K562 (cell line): ENCODE measurements around the gene STEEP1. TPM values are rescaled to one million over a fixed set of nuclear protein-coding genes. Genes with fewer than 3 reads are reported as not detected.

Experiments used
- HCFC1 ChIP-seq: IDR thresholded peaks from 2 replicates; pipeline ENCODE4 v1.6.1; 2012; ENCODE audit warnings: low read depth, low read length, improper control_type of control experiment
- HDAC2 ChIP-seq: fragments of 450-650 bp; IDR thresholded peaks from 2 replicates; pipeline ENCODE4 v1.6.1; 2016; ENCODE audit warnings: mild to moderate bottlenecking
- IRF9 ChIP-seq: fragments of 450-650 bp; IDR thresholded peaks from 2 replicates; pipeline ENCODE4 v1.6.1; 2016; ENCODE audit warnings: missing biosample characterization, missing genetic modification characterization
- KHSRP ChIP-seq: fragments of 450-650 bp; IDR thresholded peaks from 2 replicates; pipeline ENCODE4 v1.6.1; 2017
- MYC ChIP-seq, 2 experiments: fragments of 250-450 bp in 1 of 2; sonication (Bioruptor Pico) in 1 of 2; IDR thresholded peaks; 2 replicates each; pipeline versions ENCODE4 v1.5.1 to v1.6.1; 2012 to 2021; ENCODE audit warnings: low read depth in 2 of 2, borderline replicate concordance in 1 of 2, improper control_type of control experiment in 1 of 2, low read length in 1 of 2, mild to moderate bottlenecking in 1 of 2, moderate library complexity in 1 of 2
- NCOA6 ChIP-seq: fragments of 450-650 bp; IDR thresholded peaks from 2 replicates; pipeline ENCODE4 v1.6.1; 2017; ENCODE audit warnings: mild to moderate bottlenecking
- NFIC ChIP-seq: fragments of 450-650 bp; IDR thresholded peaks from 2 replicates; pipeline ENCODE4 v1.6.1; 2017; ENCODE audit warnings: mild to moderate bottlenecking, inconsistent platforms
- REST ChIP-seq, 2 experiments: fragments of 450-650 bp; formaldehyde crosslinking in 1 of 2; IDR thresholded peaks; 2 replicates each; pipeline versions ENCODE4 v1.4.0 to v1.6.1; 2014 to 2020; ENCODE audit warnings: mild to moderate bottlenecking in 2 of 2, borderline replicate concordance in 1 of 2, low read depth in 1 of 2
- SRF ChIP-seq, 2 experiments: fragments of 250-450, 450-650 bp in 1 of 2; sonication (Bioruptor Pico) in 1 of 2; sonication (generic) in 1 of 2; formaldehyde crosslinking; IDR thresholded peaks; 2 replicates each; pipeline versions ENCODE4 v1.5.0 to v1.5.1; 2020 to 2022; ENCODE audit warnings: mild to moderate bottlenecking in 1 of 2, missing genetic modification reagents in 1 of 2
- STAT5B ChIP-seq: fragments of 250-450 bp; sonication (Bioruptor Pico); IDR thresholded peaks from 2 replicates; pipeline ENCODE4 v1.8.0; 2021; ENCODE audit warnings: mild to moderate bottlenecking, inconsistent platforms
- SUPT5H ChIP-seq: fragments of 450-650 bp; IDR thresholded peaks from 2 replicates; pipeline ENCODE4 v1.6.1; 2016
- TBP ChIP-seq: optimal IDR thresholded peaks from 2 replicates; pipeline ENCODE3; 2011; ENCODE audit warnings: low read depth, low read length, improper control_type of control experiment
- TRIM28 ChIP-seq: fragments of 450-650 bp; IDR thresholded peaks from 2 replicates; pipeline ENCODE4 v1.6.1; 2017
- ZNF551 ChIP-seq: fragments of 250-450 bp; sonication (Bioruptor Pico); IDR thresholded peaks from 2 replicates; pipeline ENCODE4 v1.5.0; 2021; ENCODE audit warnings: mild to moderate bottlenecking, moderate library complexity
- ZNF655 ChIP-seq: fragments of 250-450 bp; sonication (Bioruptor Pico); IDR thresholded peaks from 2 replicates; pipeline ENCODE4 v1.5.0; 2021
- polyA plus RNA-seq, 8 experiments: library from polyadenylated mRNA; depleted of rRNA in 4 of 8; stranded (reverse) in 5 of 8; unstranded in 3 of 8; fragments of >200 nt; fragmentation: Nextera tagmentation in 2 of 8; fragmentation: Illumina TruSeq in 1 of 8; extraction: Ambion mirVana in 2 of 8; extraction: Trizol in 1 of 8; gene quantifications; 2 replicates each; pipeline versions ENCODE4 v1.2.1 to v1.2.3, GENCODE V29; 2011 to 2014; ENCODE audit warnings: inconsistent platforms in 1 of 8, missing spikeins in 1 of 8
- total RNA-seq, 7 experiments: library from RNA; depleted of rRNA in 6 of 7; stranded (reverse); fragments of >200 nt in 6 of 7; fragmentation: Illumina TruSeq in 2 of 7; extraction: Trizol in 2 of 7; gene quantifications; 2 replicates each; pipeline versions ENCODE4 v1.2.1 to v1.2.3, GENCODE V29; 2011 to 2021; ENCODE audit warnings: low replicate concordance in 1 of 7

The STEEP1 gene
- total and polyA plus RNA-seq, 9 of the 15 experiments (the other 6 are each of a cell fraction or from before 2014, with no cell fraction given) = 15.0 to 73.7 (median 40.3) TPM

- TF ChIP-seq HCFC1 (peak; percentile 42; the same call in 1 of the 2 replicates), MYC (IDR thresholded peaks at IDR 0.05; ENCODE audit: low read depth, low read length) (peak; percentile 89), MYC (CRISPR knock-in tag; IDR thresholded peaks at IDR 0.05; ENCODE audit: borderline replicate concordance, low read depth) (peak; percentile 84), HDAC2 (no peak), IRF9 (no peak), NCOA6 (no peak), TRIM28 (no peak), STAT5B (CRISPR knock-in tag) (no peak), TBP (peak; percentile 88), REST (IDR thresholded peaks at IDR 0.05; ENCODE audit: borderline replicate concordance) (no peak), REST (CRISPR knock-in tag; IDR thresholded peaks at IDR 0.05; ENCODE audit: low read depth) (no peak), NFIC (0 out of 2 replicates have a peak, but pooled peaks have one; percentile 17), SRF (CRISPR knock-in tag; IDR thresholded peaks at IDR 0.05) (no peak), KHSRP (no peak), ZNF551 (no peak), ZNF655 (CRISPR knock-in tag) (no peak), SUPT5H (peak; percentile 94)
Measured at GRCh38 chrX:119606280-119607017, 41.2 kb upstream of the STEEP1 start, which contains the start of gene NKRF (continued).
